HL-60/S4 treated with retinoic acid at 250 ng/mL for 4 days and 3 days (cell line): Measurements from ENCODE around the gene DEDD2.

Experiments used
- in situ Hi-C: fragments of 300-500 bp; cut with MboI; formaldehyde crosslinking; loops from 2 replicates; pipeline ENCODE4 v1.7.0; 2022; ENCODE audit warnings: low sequenced_read_pairs

Gene DEDD2

GRCh38 chr19:42175952-42176648, 41.4 kb downstream of the DEDD2 start:
- in situ Hi-C loops: no loop called here

GRCh38 chr19:42174958-42175734, 42.3 kb downstream of the DEDD2 start:
- in situ Hi-C loops: no loop called here

- in situ Hi-C loops: no loop called here
Measured at GRCh38 chr19:42174188-42174587, 43.3 kb downstream of the DEDD2 start.

- in situ Hi-C loops: no loop called here
Measured at GRCh38 chr19:42173695-42174094, 43.8 kb downstream of the DEDD2 start.

- in situ Hi-C loops: no loop called here
Measured at GRCh38 chr19:42172261-42172660, 45.2 kb downstream of the DEDD2 start.

GRCh38 chr19:42170715-42171114, 46.8 kb downstream of the DEDD2 start:
- in situ Hi-C loops: no loop called here

- in situ Hi-C loops: no loop called here
Measured at GRCh38 chr19:42169486-42170413, 47.7 kb downstream of the DEDD2 start.

GRCh38 chr19:42168206-42168605, 49.3 kb downstream of the DEDD2 start:
- in situ Hi-C loops: no loop called here

GRCh38 chr19:42166316-42166715, 51.2 kb downstream of the DEDD2 start:
- in situ Hi-C loops: no loop called here

GRCh38 chr19:42165146-42165545, 52.3 kb downstream of the DEDD2 start:
- in situ Hi-C loops: no loop called here

GRCh38 chr19:42161616-42162263, 55.7 kb downstream of the DEDD2 start:
- in situ Hi-C loops: no loop called here

GRCh38 chr19:42159942-42160341, 57.5 kb downstream of the DEDD2 start:
- in situ Hi-C loops: no loop called here

GRCh38 chr19:42158926-42159325, 58.6 kb downstream of the DEDD2 start:
- in situ Hi-C loops: no loop called here

GRCh38 chr19:42156571-42156970, 60.9 kb downstream of the DEDD2 start:
- in situ Hi-C loops: no loop called here

- in situ Hi-C loops: no loop called here
Measured at GRCh38 chr19:42155796-42156195, 61.7 kb downstream of the DEDD2 start.

GRCh38 chr19:42154471-42155323, 62.8 kb downstream of the DEDD2 start:
- in situ Hi-C loops: no loop called here

GRCh38 chr19:42153672-42154433, 63.6 kb downstream of the DEDD2 start:
- in situ Hi-C loops: no loop called here

- in situ Hi-C loops: no loop called here
Measured at GRCh38 chr19:42152910-42153671, 64.4 kb downstream of the DEDD2 start.
